ENCODE measurements around the gene LMF1.

The LMF1 gene

GRCh38 chr16:970766-971581 is at the start of gene LMF1:
TSS of gene LMF1 (minus strand) at chr16:970984. CDS start at chr16:970980, 4 bp downstream.
- Histone ChIP-seq H3K4me3 (ENCODE audit: low read depth in 1 of 5, low read length in 5 of 5) (peak within 1 kb of the TSS in 4 of 5 donors; percentile 75 to 90 (median 86)), H3K9me3 (ENCODE audit: control insufficient read depth in 5 of 5, low read length in 5 of 5) (peaks cover 0 to 5% (median 0%) of the 10 kb centered on the region in 5 donors), H3K36me3 (ENCODE audit: control insufficient read depth in 5 of 5, insufficient read depth in 5 of 5, low read length in 5 of 5) (peaks cover 0 to 21% (median 10%) of the 10 kb centered on the region in 5 donors), H3K4me1 (ENCODE audit: control insufficient read depth in 5 of 5, insufficient read depth in 5 of 5, low read length in 5 of 5) (peaks cover 4 to 27% (median 19%) of the 10 kb centered on the region in 5 donors), H3K9ac (ENCODE audit: low read length in 5 of 5) (peak within 1 kb of the TSS in 4 of 5 donors; percentile 79 to 86 (median 80)), H3K27ac (ENCODE audit: low read depth, low read length) (peak within 1 kb of the TSS; percentile 67), H3K27me3 (ENCODE audit: control insufficient read depth in 5 of 5, insufficient read depth in 4 of 5, low read length in 5 of 5) (peaks cover 0 to 2% (median 0%) of the 10 kb centered on the region in 5 donors)

- no peak overlapping the region for H3K27ac ChIP-seq (ENCODE audit: low read depth, low read length)
- no peak overlapping the region for H3K9ac ChIP-seq (ENCODE audit: low read length in 5 of 5)
- H3K9me3 ChIP-seq (ENCODE audit: control insufficient read depth in 5 of 5, low read length in 5 of 5), result no peaks in the 10 kb centered on the region
- H3K4me3 ChIP-seq (ENCODE audit: low read depth in 1 of 5, low read length in 5 of 5), result peak overlapping the region in 4 of 5 donors; percentile 27 to 38 (median 31)
- peaks cover 15 to 46% (median 36%) of the 10 kb centered on the region in 5 donors for H3K27me3 ChIP-seq (ENCODE audit: control insufficient read depth in 5 of 5, insufficient read depth in 4 of 5, low read length in 5 of 5)
- no peaks in the 10 kb centered on the region for H3K36me3 ChIP-seq (ENCODE audit: control insufficient read depth in 5 of 5, insufficient read depth in 5 of 5, low read length in 5 of 5)
- peaks cover 0 to 15% (median 14%) of the 10 kb centered on the region in 5 donors for H3K4me1 ChIP-seq (ENCODE audit: control insufficient read depth in 5 of 5, insufficient read depth in 5 of 5, low read length in 5 of 5)
These were observed 49.3 kb upstream of the LMF1 start for GRCh38 chr16:1020091-1020399.

DNA sequence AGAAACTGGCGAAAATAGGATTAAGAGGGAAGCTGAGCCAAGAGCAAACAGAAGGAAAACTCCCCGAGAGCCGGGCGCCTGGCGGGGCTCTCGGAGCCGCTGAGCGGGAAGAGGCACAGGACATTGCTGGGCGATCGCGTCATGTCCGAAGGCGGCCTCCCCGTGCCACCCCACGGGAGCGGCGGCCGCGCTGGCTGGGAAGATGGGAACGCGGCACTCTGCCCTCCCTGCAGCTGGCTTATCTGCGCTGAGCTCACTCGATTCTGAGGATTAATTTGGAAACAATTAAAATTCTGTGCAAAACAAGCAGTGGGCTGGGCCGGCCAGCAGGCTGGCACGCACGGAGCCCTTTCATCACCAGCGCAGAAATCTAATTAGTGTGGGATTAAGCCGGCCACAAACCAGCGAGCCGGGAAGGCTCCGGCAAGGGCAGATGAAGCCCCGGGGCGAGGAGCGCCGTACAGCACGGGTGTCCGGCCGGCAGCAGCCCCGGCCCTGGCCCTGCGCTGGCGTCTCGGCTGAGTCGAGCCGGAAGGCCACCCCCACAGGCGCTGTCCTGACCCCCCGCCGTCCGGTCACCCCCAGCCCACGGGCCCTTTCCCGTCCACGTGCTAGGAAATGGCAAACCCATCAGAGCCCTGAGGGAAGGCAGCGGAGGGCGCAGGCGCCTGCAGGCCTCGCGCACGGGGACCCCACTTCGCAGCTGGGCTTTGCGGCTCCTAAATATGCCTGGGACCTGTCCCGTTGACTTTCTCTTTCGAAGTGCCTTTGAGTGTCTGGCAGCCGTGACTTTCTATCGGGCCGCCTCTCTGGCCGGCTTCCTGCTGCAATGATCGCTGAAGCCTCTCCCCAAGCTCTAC is 48.7 kb upstream of the LMF1 start:
- no peak overlapping the region for H3K27ac ChIP-seq (ENCODE audit: low read depth, low read length)
- H3K27me3 ChIP-seq (ENCODE audit: control insufficient read depth in 5 of 5, insufficient read depth in 4 of 5, low read length in 5 of 5), result peaks cover 14 to 43% (median 35%) of the 10 kb centered on the region in 5 donors
- peak overlapping the region in 4 of 5 donors; percentile 27 to 38 (median 31) for H3K4me3 ChIP-seq (ENCODE audit: low read depth in 1 of 5, low read length in 5 of 5)
- H3K9ac ChIP-seq (ENCODE audit: low read length in 5 of 5), result no peak overlapping the region
- no peaks in the 10 kb centered on the region for H3K36me3 ChIP-seq (ENCODE audit: control insufficient read depth in 5 of 5, insufficient read depth in 5 of 5, low read length in 5 of 5)
- peaks cover 0 to 15% (median 14%) of the 10 kb centered on the region in 5 donors for H3K4me1 ChIP-seq (ENCODE audit: control insufficient read depth in 5 of 5, insufficient read depth in 5 of 5, low read length in 5 of 5)
- no peaks in the 10 kb centered on the region for H3K9me3 ChIP-seq (ENCODE audit: control insufficient read depth in 5 of 5, low read length in 5 of 5)

DNA sequence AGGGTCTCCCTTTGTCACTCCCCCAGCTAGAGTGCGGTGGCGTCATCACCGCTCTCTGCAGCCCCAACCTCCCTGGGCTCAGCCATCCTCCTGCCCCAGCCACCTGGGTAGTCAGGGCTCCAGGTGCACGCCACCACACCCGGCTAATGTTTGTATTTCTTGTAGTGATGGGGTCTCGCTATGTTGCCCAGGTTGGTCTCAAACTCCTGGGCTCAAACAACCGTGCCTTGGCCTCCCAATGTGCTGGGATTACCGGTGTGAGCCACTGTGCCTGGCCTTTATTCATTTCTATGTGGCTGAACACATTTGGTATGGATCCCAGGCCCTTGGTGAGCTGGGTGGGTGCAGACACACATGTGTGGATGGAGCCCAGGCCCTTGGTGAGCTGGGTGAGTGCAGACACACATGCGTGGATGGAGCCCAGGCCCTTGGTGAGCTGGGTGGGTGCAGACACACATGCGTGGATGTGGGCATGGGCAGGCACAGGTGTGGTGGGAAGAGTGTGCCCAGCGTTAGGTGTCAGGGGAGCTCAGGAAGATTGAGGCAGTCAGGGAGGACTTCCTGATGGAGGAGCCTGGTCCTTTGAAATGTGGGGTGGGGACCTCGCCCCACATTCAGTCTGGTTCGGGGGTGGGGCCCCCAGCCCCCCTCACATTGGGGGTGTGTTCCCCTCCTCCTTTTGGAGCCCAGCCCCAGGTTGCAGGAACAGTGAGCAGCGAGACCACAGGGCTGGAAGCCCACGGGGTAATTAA is 47.8 kb upstream of the LMF1 start:
- Histone ChIP-seq H3K27me3 (ENCODE audit: control insufficient read depth in 5 of 5, insufficient read depth in 4 of 5, low read length in 5 of 5) (peaks cover 14 to 36% (median 28%) of the 10 kb centered on the region in 5 donors), H3K9ac (ENCODE audit: low read length in 5 of 5) (no peak overlapping the region), H3K36me3 (ENCODE audit: control insufficient read depth in 5 of 5, insufficient read depth in 5 of 5, low read length in 5 of 5) (no peaks in the 10 kb centered on the region), H3K27ac (ENCODE audit: low read depth, low read length) (no peak overlapping the region), H3K9me3 (ENCODE audit: control insufficient read depth in 5 of 5, low read length in 5 of 5) (no peaks in the 10 kb centered on the region), H3K4me3 (ENCODE audit: low read depth in 1 of 5, low read length in 5 of 5) (peak overlapping the region in 1 of 5 donors; percentile 27), H3K4me1 (ENCODE audit: control insufficient read depth in 5 of 5, insufficient read depth in 5 of 5, low read length in 5 of 5) (peaks cover 0 to 15% (median 14%) of the 10 kb centered on the region in 5 donors)

- H3K9me3 ChIP-seq (ENCODE audit: control insufficient read depth in 5 of 5, low read length in 5 of 5), result no peaks in the 10 kb centered on the region
- peaks cover 2 to 28% (median 13%) of the 10 kb centered on the region in 5 donors for H3K27me3 ChIP-seq (ENCODE audit: control insufficient read depth in 5 of 5, insufficient read depth in 4 of 5, low read length in 5 of 5)
- no peak overlapping the region for H3K4me3 ChIP-seq (ENCODE audit: low read depth in 1 of 5, low read length in 5 of 5)
- peaks cover 0 to 11% (median 9%) of the 10 kb centered on the region in 5 donors for H3K4me1 ChIP-seq (ENCODE audit: control insufficient read depth in 5 of 5, insufficient read depth in 5 of 5, low read length in 5 of 5)
- no peaks in the 10 kb centered on the region for H3K36me3 ChIP-seq (ENCODE audit: control insufficient read depth in 5 of 5, insufficient read depth in 5 of 5, low read length in 5 of 5)
- H3K9ac ChIP-seq (ENCODE audit: low read length in 5 of 5), result no peak overlapping the region
- no peak overlapping the region for H3K27ac ChIP-seq (ENCODE audit: low read depth, low read length)
These were observed 44.1 kb upstream of the LMF1 start for GRCh38 chr16:1014771-1015495.

GRCh38 chr16:1014221-1014620 is 43.4 kb upstream of the LMF1 start:
- no peak overlapping the region for H3K27ac ChIP-seq (ENCODE audit: low read depth, low read length)
- H3K9ac ChIP-seq (ENCODE audit: low read length in 5 of 5), result no peak overlapping the region
- H3K4me3 ChIP-seq (ENCODE audit: low read depth in 1 of 5, low read length in 5 of 5), result no peak overlapping the region
- no peaks in the 10 kb centered on the region for H3K9me3 ChIP-seq (ENCODE audit: control insufficient read depth in 5 of 5, low read length in 5 of 5)
- H3K4me1 ChIP-seq (ENCODE audit: control insufficient read depth in 5 of 5, insufficient read depth in 5 of 5, low read length in 5 of 5), result peaks cover 0 to 4% (median 2%) of the 10 kb centered on the region in 5 donors
- no peaks in the 10 kb centered on the region for H3K36me3 ChIP-seq (ENCODE audit: control insufficient read depth in 5 of 5, insufficient read depth in 5 of 5, low read length in 5 of 5)
- peaks cover 6 to 33% (median 17%) of the 10 kb centered on the region in 5 donors for H3K27me3 ChIP-seq (ENCODE audit: control insufficient read depth in 5 of 5, insufficient read depth in 4 of 5, low read length in 5 of 5)

DNA sequence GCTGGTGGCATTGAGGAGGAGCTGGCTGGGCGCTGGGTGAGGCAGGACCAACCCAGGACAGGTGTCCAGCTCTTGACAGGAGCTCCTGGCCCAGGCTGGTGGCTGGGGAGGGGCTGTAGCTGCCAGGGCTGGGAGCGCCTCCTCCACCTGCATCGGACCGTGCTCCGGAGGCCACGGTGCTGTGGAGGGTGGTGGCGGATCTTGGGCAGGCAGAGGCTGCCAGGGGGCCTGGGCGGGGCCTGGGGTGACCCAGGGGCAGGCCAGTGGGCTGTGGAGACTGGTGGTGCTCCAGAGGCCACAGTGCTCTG is 42.8 kb upstream of the LMF1 start:
- no peak overlapping the region for H3K9ac ChIP-seq (ENCODE audit: low read length in 5 of 5)
- H3K27me3 ChIP-seq (ENCODE audit: control insufficient read depth in 5 of 5, insufficient read depth in 4 of 5, low read length in 5 of 5), result peaks cover 6 to 35% (median 21%) of the 10 kb centered on the region in 5 donors
- H3K4me3 ChIP-seq (ENCODE audit: low read depth in 1 of 5, low read length in 5 of 5), result no peak overlapping the region
- H3K4me1 ChIP-seq (ENCODE audit: control insufficient read depth in 5 of 5, insufficient read depth in 5 of 5, low read length in 5 of 5), result no peaks in the 10 kb centered on the region
- H3K36me3 ChIP-seq (ENCODE audit: control insufficient read depth in 5 of 5, insufficient read depth in 5 of 5, low read length in 5 of 5), result no peaks in the 10 kb centered on the region
- H3K9me3 ChIP-seq (ENCODE audit: control insufficient read depth in 5 of 5, low read length in 5 of 5), result no peaks in the 10 kb centered on the region
- H3K27ac ChIP-seq (ENCODE audit: low read depth, low read length), result no peak overlapping the region

GRCh38 chr16:1012722-1013592 is 42.2 kb upstream of the LMF1 start:
- Histone ChIP-seq H3K36me3 (ENCODE audit: control insufficient read depth in 5 of 5, insufficient read depth in 5 of 5, low read length in 5 of 5) (no peaks in the 10 kb centered on the region), H3K27ac (ENCODE audit: low read depth, low read length) (no peak overlapping the region), H3K9ac (ENCODE audit: low read length in 5 of 5) (no peak overlapping the region), H3K27me3 (ENCODE audit: control insufficient read depth in 5 of 5, insufficient read depth in 4 of 5, low read length in 5 of 5) (peaks cover 10 to 39% (median 26%) of the 10 kb centered on the region in 5 donors), H3K4me3 (ENCODE audit: low read depth in 1 of 5, low read length in 5 of 5) (no peak overlapping the region), H3K4me1 (ENCODE audit: control insufficient read depth in 5 of 5, insufficient read depth in 5 of 5, low read length in 5 of 5) (no peaks in the 10 kb centered on the region), H3K9me3 (ENCODE audit: control insufficient read depth in 5 of 5, low read length in 5 of 5) (no peaks in the 10 kb centered on the region)

Measured in subcutaneous abdominal adipose tissue (tissue), 5 donors.